Liver (tissue), 9 donors: ENCODE results near the gene ID1. TPM values are rescaled to one million over a fixed set of nuclear protein-coding genes. Genes with fewer than 3 reads are reported as not detected.

Experiments
- DNase-seq: peaks from one replicate; pipeline ENCODE4 v3.0.0-alpha.2; 2017; ENCODE audit warnings: low spot score
- H3K27ac ChIP-seq, 2 donors: one replicate each; pipeline ENCODE4 v1.7.0; 2013; ENCODE audit warnings: inconsistent platforms in 2 of 2, low read length in 2 of 2, control low read depth in 1 of 2, low read depth in 1 of 2, mild to moderate bottlenecking in 1 of 2
- H3K27me3 ChIP-seq, 4 donors: one replicate each; pipeline versions ENCODE4 v1.6.1 to v1.7.0; 2013; ENCODE audit warnings: low read length in 3 of 4, inconsistent platforms in 1 of 4, mild to moderate bottlenecking in 1 of 4, moderate library complexity in 1 of 4; ENCODE audit not compliant: control insufficient read depth in 4 of 4, insufficient read depth in 4 of 4
- H3K36me3 ChIP-seq, 4 donors: one replicate each; pipeline versions ENCODE4 v1.6.1 to v1.7.0; 2013; ENCODE audit warnings: low read length in 3 of 4, mild to moderate bottlenecking in 3 of 4, low read depth in 1 of 4, moderate library complexity in 1 of 4; ENCODE audit not compliant: control insufficient read depth in 4 of 4, insufficient read depth in 3 of 4
- H3K4me1 ChIP-seq, 4 donors: one replicate each; pipeline versions ENCODE4 v1.6.1 to v1.7.0; 2013; ENCODE audit warnings: low read length in 3 of 4, mild to moderate bottlenecking in 3 of 4, moderate library complexity in 1 of 4; ENCODE audit not compliant: control insufficient read depth in 4 of 4, insufficient read depth in 4 of 4
- H3K4me3 ChIP-seq, 3 donors: one replicate each; pipeline versions ENCODE4 v1.6.1 to v1.7.0; 2013; ENCODE audit warnings: low read length in 3 of 3, control low read depth in 1 of 3, low read depth in 1 of 3, mild to moderate bottlenecking in 1 of 3
- H3K9ac ChIP-seq, 2 donors: one replicate each; pipeline ENCODE4 v1.7.0; 2013; ENCODE audit warnings: low read length in 2 of 2, mild to moderate bottlenecking in 2 of 2, moderate library complexity in 2 of 2, control low read depth in 1 of 2, low read depth in 1 of 2
- H3K9me3 ChIP-seq, 4 donors: one replicate each; pipeline versions ENCODE4 v1.6.1 to v1.7.0; 2013; ENCODE audit warnings: low read length in 3 of 4; ENCODE audit not compliant: control insufficient read depth in 4 of 4
- ATF3 ChIP-seq: IDR thresholded peaks from 2 replicates; pipeline ENCODE4 v1.6.1; 2016; ENCODE audit warnings: antibody characterized with exemption
- CTCF ChIP-seq: fragments of 150-350 bp; IDR thresholded peaks from 2 replicates; pipeline ENCODE4 v1.5.1; 2017; ENCODE audit warnings: improper control_type of control experiment, low read depth, low read length; ENCODE audit not compliant: missing input control
- EGR1 ChIP-seq, 2 donors: IDR thresholded peaks; 2 replicates each; pipeline ENCODE4 v1.6.1; 2016 to 2018; ENCODE audit warnings: antibody characterized with exemption in 2 of 2, low read depth in 2 of 2
- FOXA1 ChIP-seq: IDR thresholded peaks from 2 replicates; pipeline ENCODE4 v1.6.1; 2016; ENCODE audit warnings: antibody characterized with exemption
- FOXA2 ChIP-seq: IDR thresholded peaks from 2 replicates; pipeline ENCODE4 v1.6.1; 2016; ENCODE audit warnings: antibody characterized with exemption
- GABPA ChIP-seq, 2 donors: IDR thresholded peaks in 1 of 2; conservative IDR thresholded peaks in 1 of 2; 2 replicates each; pipeline ENCODE4 v1.6.1; 2016; ENCODE audit warnings: antibody characterized with exemption in 2 of 2, mild to moderate bottlenecking in 1 of 2, moderate library complexity in 1 of 2
- HNF4A ChIP-seq, 2 donors: conservative IDR thresholded peaks; 2 replicates each; pipeline ENCODE4 v1.6.1; 2016; ENCODE audit warnings: antibody characterized with exemption in 2 of 2, mild to moderate bottlenecking in 2 of 2
- HNF4G ChIP-seq: IDR thresholded peaks from 2 replicates; pipeline ENCODE4 v1.6.1; 2016; ENCODE audit warnings: antibody characterized with exemption
- JUND ChIP-seq, 2 donors: IDR thresholded peaks; 2 replicates each; pipeline ENCODE4 v1.6.1; 2016; ENCODE audit warnings: antibody characterized with exemption in 2 of 2
- MAX ChIP-seq: IDR thresholded peaks from 2 replicates; pipeline ENCODE4 v1.6.1; 2016; ENCODE audit warnings: antibody characterized with exemption
- NR2F2 ChIP-seq: IDR thresholded peaks from 2 replicates; pipeline ENCODE4 v1.6.1; 2016; ENCODE audit warnings: antibody characterized with exemption
- RAD21 ChIP-seq, 2 donors: IDR thresholded peaks; 2 replicates each; pipeline ENCODE4 v1.6.1; 2016; ENCODE audit warnings: antibody characterized with exemption in 2 of 2, mild to moderate bottlenecking in 2 of 2
- REST ChIP-seq: IDR thresholded peaks from 2 replicates; pipeline ENCODE4 v1.6.1; 2016; ENCODE audit warnings: antibody characterized with exemption, mild to moderate bottlenecking
- RXRA ChIP-seq, 2 donors: IDR thresholded peaks; 2 replicates each; pipeline ENCODE4 v1.6.1; 2017 to 2018; ENCODE audit warnings: antibody characterized with exemption in 2 of 2, mild to moderate bottlenecking in 1 of 2
- SP1 ChIP-seq: IDR thresholded peaks from 2 replicates; pipeline ENCODE4 v1.6.1; 2018; ENCODE audit warnings: antibody characterized with exemption, mild to moderate bottlenecking
- TAF1 ChIP-seq: conservative IDR thresholded peaks from 2 replicates; pipeline ENCODE4 v1.6.1; 2016; ENCODE audit warnings: antibody characterized with exemption, mild to moderate bottlenecking
- YY1 ChIP-seq: IDR thresholded peaks from 2 replicates; pipeline ENCODE4 v1.6.1; 2016; ENCODE audit warnings: antibody characterized with exemption, mild to moderate bottlenecking
- ZBTB33 ChIP-seq: IDR thresholded peaks from 2 replicates; pipeline ENCODE4 v1.6.1; 2016; ENCODE audit warnings: antibody characterized with exemption
- WGBS: extraction: QIAGEN DNeasy Blood & Tissue Kit; methylation state at CpG from one replicate; pipeline ENCODE4 v1.1.7; 2013; 5-methylcytosine and 5-hydroxymethylcytosine counted together
- polyA plus RNA-seq, 2 donors: library from polyadenylated mRNA; stranded (reverse) in 1 of 2; unstranded in 1 of 2; fragments of 200-250 nt in 1 of 2; fragments of >200 nt in 1 of 2; fragmentation: Nextera tagmentation in 1 of 2; extraction: Ambion mirVana in 1 of 2; gene quantifications; one replicate each; pipeline versions ENCODE4 v1.2.1 to v1.2.3, GENCODE V29; 2013 to 2015
- total RNA-seq, 2 donors: library from RNA; depleted of rRNA; stranded (reverse); fragments of >200 nt; gene quantifications; one replicate each; pipeline ENCODE4 v1.2.3, GENCODE V29; 2014
- donor health status: healthy.
- donor health status: healthy.
- donor health status: healthy.
- donor health status: healthy.
- donor health status: healthy.

ID1 gene
- total RNA-seq (100 to 1,000 TPM in 1 of 2 donors, 10 to 100 TPM in 1; 46.4 to 117 TPM), polyA plus RNA-seq (10 to 100 TPM; 33.9 to 96.1 TPM)

GRCh38 chr20:31605031-31605901 is at the start of gene ID1:
ID1 (plus strand) TSS chr20:31605289; CDS start chr20:31605388, 99 bp downstream.
- peaks cover 0 to 1% (median 0%) of the 10 kb centered on the region in 4 donors for H3K36me3 ChIP-seq
- H3K9me3 ChIP-seq = no peaks in the 10 kb centered on the region
- H3K27me3 ChIP-seq = no peaks in the 10 kb centered on the region
- peak within 1 kb of the TSS; percentile 72 to 95 (median 90) for H3K4me3 ChIP-seq
- TF ChIP-seq MAX (no peak), HNF4A (conservative IDR thresholded peaks at IDR 0.05) (peak in 1 of 2 donors; percentile 36), REST (peak; percentile 96), RAD21 (IDR thresholded peaks at IDR 0.05) (peak in 1 of 2 donors; percentile 16), FOXA1 (no peak), FOXA2 (no peak), GABPA (IDR thresholded peaks at IDR 0.05 in 1 of 2, conservative IDR thresholded peaks at IDR 0.05 in 1 of 2) (no peak), ZBTB33 (no peak), JUND (IDR thresholded peaks at IDR 0.05) (no peak), SP1 (peak; percentile 76), YY1 (no peak), ATF3 (no peak), RXRA (IDR thresholded peaks at IDR 0.05) (peak; percentile 7 to 31), TAF1 (peak; percentile 98), CTCF (no peak), NR2F2 (peak; percentile 9), EGR1 (IDR thresholded peaks at IDR 0.05; ENCODE audit: low read depth in 2 of 2) (peak in 1 of 2 donors; percentile 31), HNF4G (no peak)
- H3K27ac ChIP-seq = peak within 1 kb of the TSS; percentile 87 to 89
- under 1% methylated on average over 74 of the region's 74 CpGs for WGBS
- DNase-seq = peak; percentile 95
- peak within 1 kb of the TSS; percentile 85 to 96 for H3K9ac ChIP-seq
- peaks cover 9 to 50% (median 30%) of the 10 kb centered on the region in 4 donors for H3K4me1 ChIP-seq
